Bronchial epithelial cell (primary cell): ENCODE measurements around the gene ANXA3. TPM values are rescaled to one million over a fixed set of nuclear protein-coding genes. Genes with fewer than 3 reads are reported as not detected.
"Not testable (repeated sequence)": the region's sequence is repeated elsewhere in the genome, so short reads cannot be mapped to it uniquely, and the experiment has no call there.

ENCODE experiments used
- DNase-seq: peaks from one replicate; pipeline ENCODE4 v3.0.0-alpha.2; 2010; ENCODE audit warnings: low read depth
- FAIRE-seq: peaks from 2 replicates; lab custom pipeline; 2011; peaks lifted over from hg19 to GRCh38; lab: Jason Lieb, UNC
- H3K27me3 ChIP-seq: 2 replicates; pipeline ENCODE4 v1.5.1; 2011; ENCODE audit warnings: low read length; ENCODE audit not compliant: control insufficient read depth, insufficient read depth
- H3K36me3 ChIP-seq: 2 replicates; pipeline ENCODE4 v1.5.1; 2011; ENCODE audit warnings: low read length; ENCODE audit not compliant: control insufficient read depth, insufficient read depth
- H3K4me3 ChIP-seq: 2 replicates; pipeline ENCODE4 v1.5.1; 2011; ENCODE audit warnings: mild to moderate bottlenecking, low read depth, low read length, control low read depth
- total RNA-seq: library from RNA; depleted of rRNA; stranded (reverse); fragments of >200 nt; gene quantifications from 2 replicates; pipeline ENCODE4 v1.2.1, GENCODE V29; 2014
- TF ChIP-seq, protein P1 (sequence below): IDR thresholded peaks from 2 replicates; pipeline ENCODE4 v1.5.1; 2011; ENCODE audit warnings: mild to moderate bottlenecking, moderate library complexity, low read length, control low read depth, inconsistent platforms; ENCODE audit not compliant: insufficient read depth, severe bottlenecking

The ANXA3 gene, protein sequence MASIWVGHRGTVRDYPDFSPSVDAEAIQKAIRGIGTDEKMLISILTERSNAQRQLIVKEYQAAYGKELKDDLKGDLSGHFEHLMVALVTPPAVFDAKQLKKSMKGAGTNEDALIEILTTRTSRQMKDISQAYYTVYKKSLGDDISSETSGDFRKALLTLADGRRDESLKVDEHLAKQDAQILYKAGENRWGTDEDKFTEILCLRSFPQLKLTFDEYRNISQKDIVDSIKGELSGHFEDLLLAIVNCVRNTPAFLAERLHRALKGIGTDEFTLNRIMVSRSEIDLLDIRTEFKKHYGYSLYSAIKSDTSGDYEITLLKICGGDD
- 705 and 1,062 TPM in 2 replicates for total RNA-seq

DNA sequence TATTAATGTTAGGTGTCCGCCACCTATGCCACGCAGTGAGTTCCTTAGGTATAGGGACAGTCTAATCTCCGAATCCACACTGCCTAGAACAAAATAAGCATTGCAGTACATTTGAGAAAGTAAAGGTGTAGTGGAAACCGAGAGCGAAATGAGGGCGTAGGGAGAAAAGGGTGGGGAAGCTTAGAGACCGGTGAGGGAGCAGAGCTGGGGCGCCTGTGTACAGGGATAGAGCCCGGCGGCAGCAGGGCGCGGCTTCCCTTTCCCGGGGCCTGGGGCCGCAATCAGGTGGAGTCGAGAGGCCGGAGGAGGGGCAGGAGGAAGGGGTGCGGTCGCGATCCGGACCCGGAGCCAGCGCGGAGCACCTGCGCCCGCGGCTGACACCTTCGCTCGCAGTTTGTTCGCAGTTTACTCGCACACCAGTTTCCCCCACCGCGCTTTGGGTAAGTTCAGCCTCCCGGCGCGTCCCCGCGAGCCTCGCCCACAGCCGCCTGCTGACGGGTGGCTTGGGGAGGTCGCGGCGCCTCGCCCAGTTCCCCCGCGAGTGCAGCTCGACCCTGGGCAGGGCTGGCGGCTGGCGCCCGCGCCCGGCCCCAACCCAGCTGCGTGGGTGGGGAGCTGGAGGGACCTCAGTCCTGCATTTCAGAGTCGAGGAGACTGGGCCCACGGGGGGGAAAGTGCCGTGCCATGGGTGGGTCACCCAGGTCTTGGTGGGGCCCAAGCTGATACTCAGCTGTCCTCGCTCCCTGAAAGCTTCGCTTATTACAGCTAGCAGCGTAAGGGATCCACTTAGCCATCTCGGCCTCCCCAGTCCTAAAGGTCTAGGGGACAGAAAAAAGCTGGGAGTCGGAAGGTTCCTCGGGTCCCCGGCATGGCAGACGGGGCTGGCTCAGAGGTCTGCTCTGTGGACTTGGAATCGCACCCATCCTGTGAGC, at the start of gene ANXA3:
TSS of gene ANXA3 (plus strand) at position 351 of the 932 bp plus-strand sequence. CDS start 2,704 bp downstream, outside the sequence.
- DNase-seq (no peak), FAIRE-seq (no peak)
- peak within 1 kb of the TSS; percentile 84 for H3K4me3 ChIP-seq
- TF ChIP-seq, protein P1, sequence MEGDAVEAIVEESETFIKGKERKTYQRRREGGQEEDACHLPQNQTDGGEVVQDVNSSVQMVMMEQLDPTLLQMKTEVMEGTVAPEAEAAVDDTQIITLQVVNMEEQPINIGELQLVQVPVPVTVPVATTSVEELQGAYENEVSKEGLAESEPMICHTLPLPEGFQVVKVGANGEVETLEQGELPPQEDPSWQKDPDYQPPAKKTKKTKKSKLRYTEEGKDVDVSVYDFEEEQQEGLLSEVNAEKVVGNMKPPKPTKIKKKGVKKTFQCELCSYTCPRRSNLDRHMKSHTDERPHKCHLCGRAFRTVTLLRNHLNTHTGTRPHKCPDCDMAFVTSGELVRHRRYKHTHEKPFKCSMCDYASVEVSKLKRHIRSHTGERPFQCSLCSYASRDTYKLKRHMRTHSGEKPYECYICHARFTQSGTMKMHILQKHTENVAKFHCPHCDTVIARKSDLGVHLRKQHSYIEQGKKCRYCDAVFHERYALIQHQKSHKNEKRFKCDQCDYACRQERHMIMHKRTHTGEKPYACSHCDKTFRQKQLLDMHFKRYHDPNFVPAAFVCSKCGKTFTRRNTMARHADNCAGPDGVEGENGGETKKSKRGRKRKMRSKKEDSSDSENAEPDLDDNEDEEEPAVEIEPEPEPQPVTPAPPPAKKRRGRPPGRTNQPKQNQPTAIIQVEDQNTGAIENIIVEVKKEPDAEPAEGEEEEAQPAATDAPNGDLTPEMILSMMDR = no peak
- no peaks in the 10 kb centered on the region for H3K36me3 ChIP-seq
- H3K27me3 ChIP-seq = no peaks in the 10 kb centered on the region

DNA sequence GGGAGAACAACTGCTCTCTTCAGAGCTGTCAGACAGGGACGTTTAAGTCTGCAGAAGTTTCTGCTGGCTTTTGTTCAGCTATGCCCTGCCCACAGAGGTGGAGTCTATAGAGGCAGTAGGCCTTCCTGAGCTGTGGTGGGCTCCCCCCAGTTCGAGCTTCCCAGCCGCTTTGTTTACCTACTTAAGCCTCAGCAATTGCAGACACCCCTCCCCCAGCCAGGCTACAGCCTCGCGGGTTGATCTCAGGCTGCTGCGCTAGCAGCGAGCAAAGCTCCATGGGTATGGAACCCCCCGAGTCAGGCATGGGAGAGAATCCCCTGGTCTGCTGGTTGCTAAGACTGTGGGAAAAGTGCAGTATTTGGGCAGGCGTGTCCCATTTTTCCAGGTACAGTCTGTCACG, 45.3 kb upstream of the ANXA3 start:
- not testable (repeated sequence) for DNase-seq, FAIRE-seq, H3K27me3 ChIP-seq, H3K36me3 ChIP-seq, H3K4me3 ChIP-seq

DNA sequence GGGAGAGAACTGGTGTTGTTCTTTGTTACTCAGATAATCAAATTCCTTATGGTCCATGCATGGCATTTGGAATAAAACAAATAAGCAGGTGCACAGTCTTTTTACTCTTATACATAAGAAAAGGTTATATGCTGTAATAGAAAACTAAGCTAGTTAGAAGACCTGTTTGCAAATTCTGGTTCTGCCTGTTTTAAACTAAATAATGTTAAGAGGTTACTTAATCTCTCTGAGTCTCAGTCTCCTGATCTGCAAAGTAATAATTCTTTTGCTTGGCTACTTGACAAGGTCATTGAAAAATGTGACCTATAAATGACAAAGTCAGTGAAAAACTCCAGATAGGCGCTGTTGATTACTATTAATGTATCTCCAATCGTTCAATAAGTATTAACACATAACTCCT, 42.5 kb upstream of the ANXA3 start:
- H3K36me3 ChIP-seq = no peaks in the 10 kb centered on the region
- H3K4me3 ChIP-seq = no peak overlapping the region
- TF ChIP-seq, protein P1 = no peak
- no peak for FAIRE-seq
- DNase-seq = no peak
- H3K27me3 ChIP-seq = no peaks in the 10 kb centered on the region

DNA sequence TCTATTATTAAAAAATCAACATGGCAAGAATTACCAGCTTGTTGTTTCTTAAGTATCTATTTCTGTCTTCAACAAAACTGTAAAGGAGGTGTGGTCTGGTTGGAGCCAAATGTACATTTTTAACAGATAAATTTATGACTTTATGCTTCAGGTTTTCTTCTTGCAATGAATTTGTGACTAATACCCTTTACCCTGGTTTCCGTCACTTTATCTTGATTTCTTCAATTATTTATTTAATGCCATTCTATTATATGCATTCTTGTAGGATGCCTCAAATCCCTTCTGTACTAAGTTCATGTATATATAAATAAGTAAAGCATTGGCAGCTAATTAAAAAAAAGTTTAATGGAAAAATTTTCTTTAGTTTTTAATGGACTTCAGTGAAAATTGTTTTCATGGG, 41.5 kb upstream of the ANXA3 start:
- FAIRE-seq (no peak), DNase-seq (no peak)
- no peaks in the 10 kb centered on the region for H3K36me3 ChIP-seq
- no peaks in the 10 kb centered on the region for H3K27me3 ChIP-seq
- TF ChIP-seq, protein P1 = no peak
- H3K4me3 ChIP-seq = no peak overlapping the region

DNA sequence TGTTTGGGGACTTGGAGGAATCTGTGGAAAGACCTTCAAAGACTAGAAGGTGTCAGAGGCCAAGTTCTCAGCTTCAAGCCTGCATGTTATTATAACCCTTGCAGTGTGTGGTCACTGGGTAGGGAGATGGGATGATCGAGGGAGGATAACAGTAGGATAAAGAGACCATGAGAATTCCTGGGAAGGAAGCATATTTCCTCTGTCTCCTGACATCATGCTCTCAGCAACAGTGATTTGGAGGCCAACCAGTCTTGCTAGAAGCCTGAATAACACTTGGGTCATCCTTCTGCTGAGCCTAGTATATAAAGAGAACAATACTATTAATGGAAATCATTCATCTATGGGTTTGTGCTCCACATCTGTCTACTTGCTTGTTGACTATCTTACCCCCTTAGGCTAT, 40.9 kb upstream of the ANXA3 start:
- H3K4me3 ChIP-seq = no peak overlapping the region
- TF ChIP-seq, protein P1 = no peak
- no peaks in the 10 kb centered on the region for H3K36me3 ChIP-seq
- no peaks in the 10 kb centered on the region for H3K27me3 ChIP-seq
- FAIRE-seq = no peak
- no peak for DNase-seq

DNA sequence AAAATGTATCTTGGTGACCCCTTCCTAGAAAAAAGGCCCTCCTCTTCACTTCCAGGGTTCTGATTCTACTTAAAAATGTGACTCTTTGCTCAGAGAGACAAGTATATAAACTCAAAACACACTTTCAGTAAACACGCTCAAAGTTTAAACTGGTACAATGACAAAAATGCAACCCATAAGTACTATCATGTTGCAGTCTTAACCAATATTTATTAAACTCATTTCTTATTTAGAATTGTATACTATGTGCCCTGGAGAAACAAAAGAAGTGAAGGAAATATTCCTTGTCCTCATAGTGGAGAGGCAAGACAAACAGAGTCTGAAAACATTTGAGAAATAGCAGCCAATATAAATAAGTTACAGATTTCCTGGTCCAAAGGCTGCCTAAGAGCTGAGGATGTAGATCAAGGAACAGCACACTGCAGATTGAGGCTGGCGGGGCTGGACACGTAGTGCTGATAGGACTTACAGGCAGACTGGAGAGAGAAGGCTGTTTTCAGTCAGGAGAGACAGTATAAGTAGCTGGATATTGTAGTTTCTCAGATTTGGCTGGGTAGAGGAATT, 39.1 kb upstream of the ANXA3 start:
- no peak overlapping the region for H3K4me3 ChIP-seq
- H3K27me3 ChIP-seq = no peaks in the 10 kb centered on the region
- no peak for DNase-seq
- H3K36me3 ChIP-seq = no peaks in the 10 kb centered on the region
- TF ChIP-seq, protein P1 = no peak
- FAIRE-seq = no peak
